Erythroblast (primary cell): ENCODE data around the gene ADAM17.

ENCODE experiments used
- GATA1 ChIP-seq: IDR thresholded peaks from 2 replicates; pipeline ENCODE4 v1.6.1; 2011; ENCODE audit warnings: low read depth, mild to moderate bottlenecking, control low read depth, low read length, moderate library complexity
- POLR2A ChIP-seq: IDR thresholded peaks from 2 replicates; pipeline ENCODE4 v1.6.1; 2011; ENCODE audit warnings: mild to moderate bottlenecking, low read length

GRCh38 chr2:9582624-9583023 lies 27.0 kb upstream of the ADAM17 start:
- TF ChIP-seq POLR2A (no peak), GATA1 (no peak)
